ENCODE results near the gene ISYNA1. TPM values are rescaled to one million over a fixed set of nuclear protein-coding genes. Genes with fewer than 3 reads are reported as not detected.
A peak's percentile ranks its signal among the peaks of the same experiment; 100 is the strongest.

The ISYNA1 gene
- total RNA-seq, 2 donors from 2014 or later: 71.6 to 690 TPM

DNA sequence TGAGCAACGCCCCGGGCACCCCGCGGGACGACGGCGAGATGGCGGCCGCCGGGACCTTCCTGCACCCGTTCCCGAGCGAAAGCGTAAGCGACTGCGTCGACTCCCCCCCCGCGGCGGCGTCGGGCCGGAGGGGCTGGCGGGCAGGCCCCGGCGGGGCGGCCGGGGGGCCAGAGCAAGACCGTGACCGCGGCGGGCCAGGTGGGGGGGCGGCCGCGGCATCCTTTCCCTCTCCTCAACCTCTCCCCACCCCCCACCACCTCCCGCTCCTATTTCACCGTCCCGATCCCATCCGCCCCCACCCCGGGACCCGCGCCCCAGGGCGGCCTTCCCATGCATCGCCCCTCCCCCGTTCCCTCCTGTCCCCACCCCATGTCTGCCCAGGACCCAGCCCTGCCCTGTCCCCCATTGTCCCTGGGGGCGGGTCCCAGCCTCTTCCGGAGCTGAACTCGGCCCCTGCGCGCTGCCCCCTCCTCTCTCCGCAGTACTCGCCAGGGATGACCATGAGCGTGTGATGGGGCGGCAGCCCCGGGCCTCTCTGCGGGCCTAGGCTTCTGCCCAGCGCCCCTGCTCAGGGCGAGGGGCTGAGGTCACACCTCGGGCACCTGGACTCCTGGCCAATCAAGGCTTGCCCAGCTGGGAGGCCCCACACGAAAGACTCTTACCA, 4.1 kb downstream of the ISYNA1 start:
- Histone ChIP-seq H3K36me3 (no peaks in the 10 kb centered on the region), H3K4me1 (replicated peaks) (peaks cover 2% of the 10 kb centered on the region), H3K27ac (peak overlapping the region; percentile 71 to 73), H3K9me3 (no peaks in the 10 kb centered on the region), H3K4me3 (peak overlapping the region; percentile 43 to 47), H3K27me3 (replicated peaks; ENCODE audit: insufficient read depth) (no peaks in the 10 kb centered on the region)
- WGBS: 10% methylated on average over 21 of the region's 60 CpGs
- intact Hi-C loops (cut with DNase I): no loop called here
- TF ChIP-seq POLR2A (IDR thresholded peaks at IDR 0.05) (no peak), POLR2AphosphoS5 (IDR thresholded peaks at IDR 0.05) (no peak)
- TF ChIP-seq, protein P1, sequence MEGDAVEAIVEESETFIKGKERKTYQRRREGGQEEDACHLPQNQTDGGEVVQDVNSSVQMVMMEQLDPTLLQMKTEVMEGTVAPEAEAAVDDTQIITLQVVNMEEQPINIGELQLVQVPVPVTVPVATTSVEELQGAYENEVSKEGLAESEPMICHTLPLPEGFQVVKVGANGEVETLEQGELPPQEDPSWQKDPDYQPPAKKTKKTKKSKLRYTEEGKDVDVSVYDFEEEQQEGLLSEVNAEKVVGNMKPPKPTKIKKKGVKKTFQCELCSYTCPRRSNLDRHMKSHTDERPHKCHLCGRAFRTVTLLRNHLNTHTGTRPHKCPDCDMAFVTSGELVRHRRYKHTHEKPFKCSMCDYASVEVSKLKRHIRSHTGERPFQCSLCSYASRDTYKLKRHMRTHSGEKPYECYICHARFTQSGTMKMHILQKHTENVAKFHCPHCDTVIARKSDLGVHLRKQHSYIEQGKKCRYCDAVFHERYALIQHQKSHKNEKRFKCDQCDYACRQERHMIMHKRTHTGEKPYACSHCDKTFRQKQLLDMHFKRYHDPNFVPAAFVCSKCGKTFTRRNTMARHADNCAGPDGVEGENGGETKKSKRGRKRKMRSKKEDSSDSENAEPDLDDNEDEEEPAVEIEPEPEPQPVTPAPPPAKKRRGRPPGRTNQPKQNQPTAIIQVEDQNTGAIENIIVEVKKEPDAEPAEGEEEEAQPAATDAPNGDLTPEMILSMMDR (IDR thresholded peaks at IDR 0.05): no peak
- DNase-seq (ENCODE audit: low spot score): no peak

DNA sequence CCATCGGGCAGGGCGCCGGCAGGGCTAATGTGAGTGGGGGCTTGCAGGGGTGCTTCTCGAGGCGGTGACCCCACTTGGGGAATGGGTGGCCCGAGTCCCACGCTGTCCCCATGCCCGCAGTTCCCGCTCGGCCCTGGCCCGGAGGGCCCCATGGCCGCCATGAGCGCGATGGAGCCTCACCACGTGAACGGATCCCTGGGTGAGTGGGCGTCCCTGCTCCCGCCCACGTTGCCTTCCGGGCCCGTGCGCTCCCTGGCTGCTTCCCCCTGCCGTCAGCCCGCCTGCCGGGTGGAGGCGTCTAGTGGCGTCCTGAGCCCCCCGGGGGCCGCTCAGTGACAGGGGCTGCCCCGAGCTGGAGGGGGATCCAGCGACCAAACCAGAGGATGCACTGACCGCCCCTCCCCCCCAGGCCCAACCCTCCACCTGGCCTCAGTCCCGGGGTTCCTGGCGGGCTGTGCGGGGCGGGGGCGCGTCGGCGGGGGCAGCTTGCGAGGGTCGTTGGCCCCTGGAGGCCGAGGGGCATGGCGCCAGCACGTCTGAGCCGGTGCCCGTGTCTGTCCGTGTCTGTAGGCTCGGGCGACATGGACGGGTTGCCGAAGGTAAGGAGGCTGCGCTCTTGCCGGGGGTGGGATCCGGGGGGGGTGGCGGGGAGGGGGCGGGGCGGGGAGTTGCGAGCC, 4.8 kb downstream of the ISYNA1 start:
- 17% methylated on average over 19 of the region's 59 CpGs for WGBS
- Histone ChIP-seq H3K27ac (peak overlapping the region; percentile 71 to 73), H3K9me3 (no peaks in the 10 kb centered on the region), H3K36me3 (no peaks in the 10 kb centered on the region), H3K4me1 (replicated peaks) (peaks cover 2% of the 10 kb centered on the region), H3K27me3 (replicated peaks; ENCODE audit: insufficient read depth) (no peaks in the 10 kb centered on the region), H3K4me3 (peak overlapping the region; percentile 43 to 47)
- DNase-seq (ENCODE audit: low spot score): no peak
- TF ChIP-seq POLR2A (IDR thresholded peaks at IDR 0.05): no peak
- TF ChIP-seq, protein P1 (IDR thresholded peaks at IDR 0.05): no peak
- no peak for TF ChIP-seq POLR2AphosphoS5 (IDR thresholded peaks at IDR 0.05)
- intact Hi-C loops (cut with DNase I): no loop called here

DNA sequence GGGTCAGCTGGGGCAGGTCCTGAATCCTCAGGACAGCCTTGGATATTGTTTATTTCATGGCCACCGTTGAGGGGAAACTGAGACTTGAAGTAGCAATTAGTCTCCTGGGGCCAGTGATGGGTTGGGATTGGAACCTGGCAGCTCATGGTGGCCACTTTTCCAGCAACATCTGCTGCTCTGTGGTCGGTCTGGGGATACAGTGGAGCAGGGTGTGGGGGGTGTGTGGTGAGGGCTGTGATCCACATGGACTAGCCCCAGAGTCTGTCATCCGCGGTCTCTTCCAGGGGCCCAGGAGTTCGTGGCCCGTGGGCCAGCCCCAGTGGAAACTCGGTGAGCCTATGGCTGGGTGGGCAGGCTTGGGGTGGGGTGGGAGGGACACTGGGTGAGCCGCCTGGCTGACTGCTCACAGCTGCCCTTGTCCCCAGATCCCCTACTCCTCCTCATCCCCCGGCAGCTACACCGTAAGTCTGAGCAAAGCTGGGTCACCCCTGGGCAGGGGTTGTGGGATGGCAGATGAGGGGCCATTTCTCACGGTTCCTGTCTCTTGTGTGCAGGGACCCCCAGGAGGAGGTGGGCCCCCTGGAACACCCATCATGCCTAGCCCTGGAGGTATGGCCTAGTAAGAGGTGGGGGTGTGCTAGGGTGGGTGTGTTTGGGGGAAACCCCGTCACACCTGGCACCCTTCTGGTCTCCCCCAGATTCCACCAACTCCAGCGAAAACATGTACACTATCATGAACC, 5.5 kb downstream of the ISYNA1 start:
- Histone ChIP-seq H3K27me3 (replicated peaks; ENCODE audit: insufficient read depth) (no peaks in the 10 kb centered on the region), H3K4me3 (peak overlapping the region; percentile 43 to 47), H3K4me1 (replicated peaks) (peaks cover 2% of the 10 kb centered on the region), H3K9me3 (no peaks in the 10 kb centered on the region), H3K36me3 (no peaks in the 10 kb centered on the region), H3K27ac (peak overlapping the region; percentile 71 to 73)
- TF ChIP-seq POLR2A (IDR thresholded peaks at IDR 0.05) (no peak), POLR2AphosphoS5 (IDR thresholded peaks at IDR 0.05) (no peak)
- TF ChIP-seq, protein P1 (IDR thresholded peaks at IDR 0.05): no peak
- WGBS: 67% methylated on average over 13 of the region's 13 CpGs
- intact Hi-C loops (cut with DNase I): no loop called here
- DNase-seq (ENCODE audit: low spot score): no peak

DNA sequence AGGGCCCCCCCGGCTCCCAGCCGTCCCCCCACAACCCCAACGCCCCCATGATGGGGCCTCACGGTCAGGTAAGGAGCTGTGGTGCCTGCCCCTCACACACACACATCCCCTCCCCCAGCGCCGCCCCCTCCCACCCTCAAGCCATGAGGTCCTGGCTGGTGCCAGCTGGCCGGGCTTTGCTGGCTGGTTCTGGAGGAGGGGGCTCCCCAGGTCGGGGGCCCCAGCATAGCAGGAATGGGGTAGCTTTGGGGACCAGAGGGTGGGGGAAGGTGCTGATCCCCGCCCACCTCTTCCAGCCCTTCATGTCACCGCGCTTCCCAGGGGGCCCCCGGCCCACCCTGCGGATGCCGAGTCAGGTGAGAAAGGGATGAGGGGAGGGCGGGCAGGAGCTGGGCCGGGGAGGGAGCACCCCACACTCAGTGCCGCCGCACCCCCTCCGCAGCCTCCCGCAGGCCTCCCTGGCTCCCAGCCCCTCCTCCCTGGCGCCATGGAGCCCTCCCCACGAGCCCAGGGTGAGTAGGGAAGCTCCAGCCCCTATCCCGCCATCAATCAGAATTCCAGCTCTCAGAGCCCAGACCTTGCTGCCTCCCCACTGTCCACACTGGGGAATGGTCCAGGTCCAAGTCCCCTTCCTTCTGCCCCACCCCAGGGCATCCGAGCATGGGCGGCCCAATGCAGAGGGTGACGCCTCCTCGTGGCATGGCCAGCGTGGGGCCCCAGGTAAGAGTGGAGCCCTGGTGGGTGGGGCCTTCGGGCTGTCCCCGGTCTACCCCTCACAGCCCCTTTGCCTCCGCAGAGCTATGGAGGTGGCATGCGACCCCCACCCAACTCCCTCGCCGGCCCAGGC, 6.4 kb downstream of the ISYNA1 start:
- no peak for TF ChIP-seq POLR2AphosphoS5 (IDR thresholded peaks at IDR 0.05)
- TF ChIP-seq POLR2A (IDR thresholded peaks at IDR 0.05): no peak
- TF ChIP-seq, protein P1 (IDR thresholded peaks at IDR 0.05): no peak
- no peak overlapping the region for H3K27ac ChIP-seq
- no peaks in the 10 kb centered on the region for H3K4me1 ChIP-seq (replicated peaks)
- DNase-seq (ENCODE audit: low spot score): no peak
- no peaks in the 10 kb centered on the region for H3K27me3 ChIP-seq (replicated peaks; ENCODE audit: insufficient read depth)
- H3K4me3 ChIP-seq: no peak overlapping the region
- intact Hi-C loops (cut with DNase I): no loop called here
- 72% methylated on average over 30 of the region's 34 CpGs for WGBS
- no peaks in the 10 kb centered on the region for H3K9me3 ChIP-seq
- no peaks in the 10 kb centered on the region for H3K36me3 ChIP-seq

Measured in prostate gland (tissue), 2 donors.